GM12878 (cell line): ENCODE data around the gene RHBDD1. TPM values are rescaled to one million over a fixed set of nuclear protein-coding genes. Genes with fewer than 3 reads are reported as not detected.

ENCODE experiments used
- ATAC-seq: fragments of 200-7000 bp; cut with Tn5 transposase; 3 replicates; pipeline ENCODE4 v1.9.1; 2020; ENCODE audit warnings: mild to moderate bottlenecking, moderate library complexity
- BruUV-seq: library from RNA; stranded (reverse); fragments of 400-500 nt; replicated peaks from 2 replicates; lab custom pipeline; 2021; lab: Mats Ljungman, UMichigan
- CTCF ChIA-PET: fragments of 300-600 bp; sonication (Branson Sonifier 250); formaldehyde crosslinking; extraction: SDS; loops from one replicate; lab custom pipeline; 2021; ENCODE audit warnings: inconsistent platforms; lab: Yijun Ruan, JAX
- POLR2A ChIA-PET: fragments of 350-600 bp; formaldehyde crosslinking; extraction: SDS; loops from one replicate; lab custom pipeline; 2021; ENCODE audit warnings: inconsistent platforms; lab: Charles Lee
- RAD21 ChIA-PET: fragments of 300-600 bp; sonication (Branson Sonifier 250); formaldehyde crosslinking; loops from one replicate; lab custom pipeline; 2023; ENCODE audit warnings: antibody characterized with exemption; ENCODE audit not compliant: unreplicated experiment; lab: Charles Lee
- SMC1A ChIA-PET: fragments of 300-600 bp; sonication (Branson Sonifier 250); formaldehyde crosslinking; loops from one replicate; lab custom pipeline; 2023; ENCODE audit not compliant: unreplicated experiment, uncharacterized antibody; lab: Charles Lee
- DNase-seq: peaks from one replicate; pipeline ENCODE4 v3.0.0-alpha.2; 2011; ENCODE audit warnings: low read depth, low spot score
- FAIRE-seq: peaks from 3 replicates; lab custom pipeline; 2011; peaks lifted over from hg19 to GRCh38; lab: Jason Lieb, UNC
- H2AFZ ChIP-seq: 2 replicates; pipeline ENCODE4 v1.6.0; 2011; ENCODE audit warnings: low read depth, low read length, control low read depth; ENCODE audit not compliant: control insufficient read depth
- H3K27ac ChIP-seq: 2 replicates; pipeline ENCODE4 v1.5.1; 2011; ENCODE audit warnings: control low read depth; ENCODE audit not compliant: control insufficient read depth, insufficient read depth
- H3K27me3 ChIP-seq, 2 experiments: replicated peaks in 1 of 2; 2 replicates each; pipeline versions ENCODE4 v1.6.0 to v1.6.1; 2011; ENCODE audit warnings: low read length in 1 of 2; ENCODE audit not compliant: control insufficient read depth in 2 of 2, insufficient read depth in 2 of 2
- H3K36me3 ChIP-seq, 2 experiments: 2 replicates each; pipeline ENCODE4 v1.5.1; 2011; ENCODE audit warnings: low read length in 1 of 2; ENCODE audit not compliant: control insufficient read depth in 2 of 2, insufficient read depth in 2 of 2
- H3K4me1 ChIP-seq: 2 replicates; pipeline ENCODE4 v1.6.1; 2011; ENCODE audit warnings: mild to moderate bottlenecking, low read length, moderate library complexity, mixed read lengths; ENCODE audit not compliant: control insufficient read depth, insufficient read depth
- H3K4me2 ChIP-seq: 2 replicates; pipeline ENCODE4 v1.6.0; 2011; ENCODE audit warnings: control low read depth; ENCODE audit not compliant: control insufficient read depth, insufficient read depth
- H3K4me3 ChIP-seq: fragments of 200-600 bp; sonication (generic); 2 replicates; pipeline ENCODE4 v1.5.1; 2016
- H3K79me2 ChIP-seq: 2 replicates; pipeline ENCODE4 v1.6.0; 2011; ENCODE audit warnings: low read length; ENCODE audit not compliant: control insufficient read depth, insufficient read depth
- H3K9ac ChIP-seq: 2 replicates; pipeline ENCODE4 v1.8.0; 2011; ENCODE audit warnings: low read length, control low read depth, mixed read lengths; ENCODE audit not compliant: control insufficient read depth, insufficient read depth
- H3K9me3 ChIP-seq: replicated peaks from 3 replicates; pipeline ENCODE4 v1.5.1; 2011; ENCODE audit warnings: mild to moderate bottlenecking, low read length; ENCODE audit not compliant: control insufficient read depth, insufficient read depth
- H4K20me1 ChIP-seq: 2 replicates; pipeline ENCODE4 v1.6.0; 2011; ENCODE audit not compliant: control insufficient read depth, insufficient read depth
- EZH2 ChIP-seq: IDR thresholded peaks from 2 replicates; pipeline ENCODE4 v1.6.1; 2012; ENCODE audit warnings: low read depth, mild to moderate bottlenecking, control low read depth, inconsistent platforms, low read length, borderline replicate concordance; ENCODE audit not compliant: control insufficient read depth
- HSF1 ChIP-seq: fragments of 150-350 bp; IDR thresholded peaks from 2 replicates; pipeline ENCODE4 v1.6.1; 2014; ENCODE audit warnings: mild to moderate bottlenecking, low read depth, low read length
- IRF3 ChIP-seq: fragments of 450-650 bp; IDR thresholded peaks from 2 replicates; pipeline ENCODE4 v1.6.1; 2014; ENCODE audit warnings: mild to moderate bottlenecking
- KDM1A ChIP-seq: fragments of 200-600 bp; sonication (generic); IDR thresholded peaks from 2 replicates; pipeline ENCODE4 v1.6.1; 2016; ENCODE audit warnings: borderline replicate concordance
- NFYA ChIP-seq: IDR thresholded peaks from 2 replicates; pipeline ENCODE4 v1.6.1; 2011; ENCODE audit warnings: low read depth, mild to moderate bottlenecking, low read length, improper control_type of control experiment, borderline replicate concordance
- PBX3 ChIP-seq: IDR thresholded peaks from 2 replicates; pipeline ENCODE4 v1.6.1; 2011; ENCODE audit warnings: mild to moderate bottlenecking, low read depth, low read length, moderate library complexity; ENCODE audit not compliant: insufficient replicate concordance
- PML ChIP-seq: IDR thresholded peaks from 2 replicates; pipeline ENCODE4 v1.6.1; 2012; ENCODE audit warnings: low read length, inconsistent platforms
- POLR2A ChIP-seq: IDR thresholded peaks from 2 replicates; pipeline ENCODE4 v1.6.1; 2011; ENCODE audit warnings: low read depth, mild to moderate bottlenecking, low read length
- SMAD1 ChIP-seq: fragments of 450-650 bp; IDR thresholded peaks from 2 replicates; pipeline ENCODE4 v1.6.1; 2018; ENCODE audit warnings: mild to moderate bottlenecking, low read depth; ENCODE audit not compliant: partially characterized antibody
- SMAD5 ChIP-seq: IDR thresholded peaks from 2 replicates; pipeline ENCODE4 v1.6.1; 2016; ENCODE audit warnings: antibody characterized with exemption, low read depth
- WRNIP1 ChIP-seq: IDR thresholded peaks from 2 replicates; pipeline ENCODE4 v1.6.1; 2011; ENCODE audit warnings: low read depth, low read length, improper control_type of control experiment, borderline replicate concordance
- ZNF592 ChIP-seq: fragments of 450-650 bp; IDR thresholded peaks from 2 replicates; pipeline ENCODE4 v1.6.1; 2017; ENCODE audit warnings: mild to moderate bottlenecking, moderate library complexity
- ZNF687 ChIP-seq: fragments of 450-650 bp; IDR thresholded peaks from 2 replicates; pipeline ENCODE4 v1.6.1; 2017; ENCODE audit warnings: mild to moderate bottlenecking, moderate library complexity
- WGBS: methylation state at CpG from one replicate; pipeline ENCODE4 v1.1.6; 2016; ENCODE audit warnings: low lambda C conversion rate; ENCODE audit not compliant: insufficient replicate concordance, insufficient coverage; ENCODE audit errors: missing lambda C conversion rate; 5-methylcytosine and 5-hydroxymethylcytosine counted together
- in situ Hi-C: fragments of 300-500 bp; cut with MboI; formaldehyde crosslinking; loops from 9 replicates; pipeline ENCODE4 v1.14.3; 2018; ENCODE audit warnings: mixed read lengths
- intact Hi-C: fragments of 100-400 bp; cut with micrococcal nuclease; formaldehyde crosslinking; loops from one replicate; pipeline ENCODE4 v1.14.2; 2022; ENCODE audit not compliant: unreplicated experiment
- polyA plus RNA-seq, 11 experiments: library from polyadenylated mRNA; depleted of rRNA in 4 of 11; unstranded in 6 of 11; stranded (reverse) in 5 of 11; fragments of >200 nt; fragmentation: Nextera tagmentation in 4 of 11; fragmentation: Illumina TruSeq in 1 of 11; extraction: Ambion mirVana in 4 of 11; extraction: Trizol in 1 of 11; gene quantifications; 1 replicate in 1 of 11; 2 replicates in 10 of 11; pipeline versions ENCODE4 v1.2.1 to v1.2.3, GENCODE V29; 2011 to 2016; ENCODE audit warnings: inconsistent platforms in 2 of 11, missing spikeins in 2 of 11, low read depth in 1 of 11
- total RNA-seq, 4 experiments: library from RNA; depleted of rRNA in 3 of 4; stranded (reverse); fragments of >200 nt in 3 of 4; fragmentation: Illumina TruSeq in 1 of 4; extraction: Trizol in 1 of 4; gene quantifications; 2 replicates each; pipeline versions ENCODE4 v1.2.1 to v1.2.3, GENCODE V29; 2013 to 2021

Gene RHBDD1
- total and polyA plus RNA-seq, 10 of the 15 experiments (the other 5 are each of a cell fraction or from before 2014, with no cell fraction given), result 7.1 to 36.4 (median 14.7) TPM

- H4K20me1 ChIP-seq, result no peaks in the 10 kb centered on the region
- no TSS peak for BruUV-seq
- no peak overlapping the region for H2AFZ ChIP-seq
- H3K4me2 ChIP-seq, result no peak overlapping the region
- in situ Hi-C loops (no loop called here), intact Hi-C loops (no loop called here)
- DNase-seq (no peak), FAIRE-seq (no peak), ATAC-seq (no peak)
- no peaks in the 10 kb centered on the region for H3K4me1 ChIP-seq
- CTCF ChIA-PET, result no interaction called here
- H3K27ac ChIP-seq, result no peak overlapping the region
- no peaks in the 10 kb centered on the region for H3K9me3 ChIP-seq
- no peaks in the 10 kb centered on the region for H3K79me2 ChIP-seq
- 77% methylated on average over 4 of the region's 4 CpGs for WGBS
- H3K4me3 ChIP-seq, result no peak overlapping the region
- POLR2A ChIA-PET, result no interaction called here
- H3K36me3 ChIP-seq, result no peaks in the 10 kb centered on the region; a peak in 1 of 4 replicates
- H3K27me3 ChIP-seq, result no peaks in the 10 kb centered on the region
- H3K9ac ChIP-seq, result no peak overlapping the region
- SMC1A ChIA-PET, result no interaction called here
- RAD21 ChIA-PET, result no interaction called here
- no peak for TF ChIP-seq PML
- no peak for TF ChIP-seq SMAD5
- TF ChIP-seq PBX3, result no peak
- TF ChIP-seq ZNF592, result no peak
- no peak for TF ChIP-seq KDM1A
- no peak for TF ChIP-seq SMAD1
- no peak for TF ChIP-seq POLR2A
- TF ChIP-seq EZH2, result no peak
- TF ChIP-seq ZNF687, result no peak
- TF ChIP-seq IRF3, result no peak
- TF ChIP-seq WRNIP1, result no peak
- TF ChIP-seq NFYA, result no peak
- no peak for TF ChIP-seq HSF1
Observed at GRCh38 chr2:226888971-226889370, 53.1 kb downstream of the RHBDD1 start.
